UCSD-AML1 (cell line): Measurements from ENCODE around the gene CHPF.
A peak's percentile ranks its signal among the peaks of the same experiment; 100 is the strongest.

Source experiments
- DNase-seq: peaks from one replicate; lab custom pipeline; 2025; ENCODE audit not compliant: unreplicated experiment; lab: John Stamatoyannopoulos, UW

The CHPF gene

GRCh38 chr2:219514836-219515235 lies 28.8 kb downstream of the CHPF start:
- no peak for DNase-seq

- peak; percentile 63 for DNase-seq
These were observed 29.3 kb downstream of the CHPF start, which contains the start of gene ASIC4 for GRCh38 chr2:219514196-219514761. TSS of gene ASIC4 (plus strand) at chr2:219514482. CDS start at chr2:219514725, 243 bp downstream.

GRCh38 chr2:219513787-219514186 lies 29.8 kb downstream of the CHPF start:
- DNase-seq, result no peak

GRCh38 chr2:219512524-219513216 lies 30.9 kb downstream of the CHPF start:
- DNase-seq, result no peak

- DNase-seq, result no peak
These were observed 31.9 kb downstream of the CHPF start for GRCh38 chr2:219511547-219512325.

- DNase-seq, result no peak
These were observed 33.0 kb downstream of the CHPF start for GRCh38 chr2:219510512-219511135.

- DNase-seq, result peak; percentile 76
These were observed 33.7 kb downstream of the CHPF start for GRCh38 chr2:219509780-219510511.

GRCh38 chr2:219508971-219509779 lies 34.4 kb downstream of the CHPF start:
- DNase-seq, result no peak

GRCh38 chr2:219508444-219508734 lies 35.2 kb downstream of the CHPF start:
- no peak for DNase-seq

- DNase-seq, result no peak
These were observed 35.8 kb downstream of the CHPF start for GRCh38 chr2:219507581-219508443.

GRCh38 chr2:219506802-219507526 lies 36.6 kb downstream of the CHPF start:
- DNase-seq, result no peak

GRCh38 chr2:219506153-219506801 lies 37.3 kb downstream of the CHPF start:
- no peak for DNase-seq

GRCh38 chr2:219505585-219505984 lies 38.0 kb downstream of the CHPF start:
- DNase-seq, result no peak

GRCh38 chr2:219502618-219503017 lies 41.0 kb downstream of the CHPF start:
- no peak for DNase-seq

- DNase-seq, result no peak
These were observed 41.8 kb downstream of the CHPF start for GRCh38 chr2:219501849-219502248.

GRCh38 chr2:219500135-219500534 lies 43.5 kb downstream of the CHPF start:
- DNase-seq, result no peak

- no peak for DNase-seq
These were observed 44.1 kb downstream of the CHPF start for GRCh38 chr2:219499555-219499954.

GRCh38 chr2:219499058-219499307 lies 44.6 kb downstream of the CHPF start:
- DNase-seq, result no peak
